Measurements from ENCODE around the gene ERG28. TPM values are rescaled to one million over a fixed set of nuclear protein-coding genes. Genes with fewer than 3 reads are reported as not detected.

ERG28 gene
- total RNA-seq, 2 donors from 2014 or later, result 32.2 to 36.3 TPM

DNA sequence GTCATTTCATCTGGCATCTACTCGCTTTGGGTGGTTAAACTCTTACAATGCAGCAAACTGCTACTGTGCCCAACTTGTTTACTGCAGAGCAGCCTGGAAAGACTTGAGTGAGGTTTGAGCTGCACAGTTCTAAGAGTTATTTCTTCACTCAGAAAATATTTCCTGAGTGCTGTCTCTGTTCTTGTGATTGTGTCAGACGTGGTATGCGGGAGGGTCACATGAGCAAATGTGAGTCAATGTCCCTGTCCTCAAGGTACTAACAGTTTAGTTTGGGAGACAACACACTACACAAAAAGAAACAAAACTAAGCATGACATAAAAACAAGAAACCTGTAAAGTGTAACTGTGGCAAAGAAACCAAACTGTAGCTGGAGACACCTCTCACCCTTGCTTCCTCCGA is 49.8 kb downstream of the ERG28 start:
- DNase-seq, result no peak
- H3K9me3 ChIP-seq (ENCODE audit: control insufficient read depth, low read length), result peaks cover 31% of the 10 kb centered on the region
- Mint-ChIP-seq H3K36me3 (ENCODE audit: low read depth) (peaks cover 15% of the 10 kb centered on the region), H3K4me3 (no peak overlapping the region), H3K9me3 (peaks cover 10% of the 10 kb centered on the region), H3K4me1 (peaks cover 12% of the 10 kb centered on the region), H3K27ac (no peak overlapping the region), H3K27me3 (ENCODE audit: insufficient read depth) (peaks cover 4% of the 10 kb centered on the region)
- no peaks in the 10 kb centered on the region for H3K27me3 ChIP-seq (ENCODE audit: control insufficient read depth, insufficient read depth, low read length, poor library complexity, severe bottlenecking)
- no peak overlapping the region for H3K9ac ChIP-seq (ENCODE audit: extremely low read depth, low read length, poor library complexity, severe bottlenecking)
- no peak overlapping the region for H3K27ac ChIP-seq (ENCODE audit: low read depth, low read length)
- H3K4me3 ChIP-seq (ENCODE audit: low read length), result no peak overlapping the region
- H3K4me1 ChIP-seq (ENCODE audit: control insufficient read depth, insufficient read depth, low read length), result peaks cover 12% of the 10 kb centered on the region
- TF ChIP-seq, protein P1, sequence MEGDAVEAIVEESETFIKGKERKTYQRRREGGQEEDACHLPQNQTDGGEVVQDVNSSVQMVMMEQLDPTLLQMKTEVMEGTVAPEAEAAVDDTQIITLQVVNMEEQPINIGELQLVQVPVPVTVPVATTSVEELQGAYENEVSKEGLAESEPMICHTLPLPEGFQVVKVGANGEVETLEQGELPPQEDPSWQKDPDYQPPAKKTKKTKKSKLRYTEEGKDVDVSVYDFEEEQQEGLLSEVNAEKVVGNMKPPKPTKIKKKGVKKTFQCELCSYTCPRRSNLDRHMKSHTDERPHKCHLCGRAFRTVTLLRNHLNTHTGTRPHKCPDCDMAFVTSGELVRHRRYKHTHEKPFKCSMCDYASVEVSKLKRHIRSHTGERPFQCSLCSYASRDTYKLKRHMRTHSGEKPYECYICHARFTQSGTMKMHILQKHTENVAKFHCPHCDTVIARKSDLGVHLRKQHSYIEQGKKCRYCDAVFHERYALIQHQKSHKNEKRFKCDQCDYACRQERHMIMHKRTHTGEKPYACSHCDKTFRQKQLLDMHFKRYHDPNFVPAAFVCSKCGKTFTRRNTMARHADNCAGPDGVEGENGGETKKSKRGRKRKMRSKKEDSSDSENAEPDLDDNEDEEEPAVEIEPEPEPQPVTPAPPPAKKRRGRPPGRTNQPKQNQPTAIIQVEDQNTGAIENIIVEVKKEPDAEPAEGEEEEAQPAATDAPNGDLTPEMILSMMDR (conservative IDR thresholded peaks at IDR 0.05), result no peak
- no peaks in the 10 kb centered on the region for H3K36me3 ChIP-seq (ENCODE audit: control insufficient read depth, insufficient read depth, low read length)
- 96 to 100% methylated on average over 1 to 4 of the region's 4 CpGs for WGBS, 2 experiments (ENCODE audit: insufficient coverage in 1 of 2, insufficient read length in 1 of 2)

DNA sequence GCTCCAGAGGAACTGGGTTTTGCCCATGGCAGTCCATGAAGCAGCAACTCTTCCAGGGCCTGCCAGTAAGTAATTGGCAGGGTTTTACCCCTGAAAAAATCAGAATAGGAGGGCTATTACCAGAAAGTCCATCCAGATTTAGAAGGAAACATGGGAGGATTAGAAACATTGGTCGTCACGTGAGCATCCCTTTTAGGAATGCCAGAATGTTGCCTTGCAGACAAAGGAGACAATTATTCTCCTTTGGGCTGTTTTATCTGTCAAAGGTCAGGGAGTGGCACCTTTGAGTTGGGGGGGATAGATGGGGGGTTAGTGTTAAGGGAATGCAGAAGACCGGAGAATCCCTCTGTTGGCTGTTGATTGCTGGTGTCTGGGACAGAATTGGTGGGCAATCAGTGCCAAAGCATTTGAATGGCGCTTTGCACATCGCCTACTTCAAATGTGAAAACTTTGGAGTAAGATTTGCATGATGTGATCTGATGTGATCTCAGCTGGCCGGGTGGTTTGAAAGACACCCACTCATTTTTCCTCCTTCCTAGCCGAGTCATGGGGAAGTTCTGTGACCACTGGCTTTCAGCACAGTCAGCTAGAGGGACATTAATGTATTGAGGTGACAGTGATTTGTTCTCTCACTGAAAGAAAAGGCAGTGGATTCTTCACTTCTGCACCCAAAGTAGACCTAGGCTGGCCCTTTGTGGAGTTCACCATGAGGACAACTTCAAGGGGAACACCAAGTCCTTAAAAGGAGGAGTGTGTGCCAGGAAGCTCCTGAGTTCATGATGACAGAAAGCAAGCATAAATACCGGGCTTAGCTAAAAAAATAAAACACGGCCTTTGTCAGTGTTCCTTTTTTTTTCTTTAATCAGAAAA is 50.8 kb downstream of the ERG28 start:
- Histone ChIP-seq H3K4me1 (ENCODE audit: control insufficient read depth, insufficient read depth, low read length) (peaks cover 19% of the 10 kb centered on the region), H3K4me3 (ENCODE audit: low read length) (no peak overlapping the region), H3K9me3 (ENCODE audit: control insufficient read depth, low read length) (peaks cover 31% of the 10 kb centered on the region), H3K27me3 (ENCODE audit: control insufficient read depth, insufficient read depth, low read length, poor library complexity, severe bottlenecking) (no peaks in the 10 kb centered on the region), H3K27ac (ENCODE audit: low read depth, low read length) (no peak overlapping the region), H3K36me3 (ENCODE audit: control insufficient read depth, insufficient read depth, low read length) (no peaks in the 10 kb centered on the region), H3K9ac (ENCODE audit: extremely low read depth, low read length, poor library complexity, severe bottlenecking) (no peak overlapping the region)
- peaks cover 4% of the 10 kb centered on the region for H3K27me3 Mint-ChIP-seq (ENCODE audit: insufficient read depth)
- H3K4me3 Mint-ChIP-seq, result no peak overlapping the region
- 92 to 94% methylated on average over 4 to 8 of the region's 9 CpGs for WGBS, 2 experiments (ENCODE audit: insufficient coverage in 1 of 2, insufficient read length in 1 of 2)
- TF ChIP-seq, protein P1 (conservative IDR thresholded peaks at IDR 0.05), result no peak
- H3K4me1 Mint-ChIP-seq, result peaks cover 21% of the 10 kb centered on the region
- H3K36me3 Mint-ChIP-seq (ENCODE audit: low read depth), result peaks cover 15% of the 10 kb centered on the region
- peaks cover 10% of the 10 kb centered on the region for H3K9me3 Mint-ChIP-seq
- no peak for DNase-seq
- no peak overlapping the region for H3K27ac Mint-ChIP-seq

DNA sequence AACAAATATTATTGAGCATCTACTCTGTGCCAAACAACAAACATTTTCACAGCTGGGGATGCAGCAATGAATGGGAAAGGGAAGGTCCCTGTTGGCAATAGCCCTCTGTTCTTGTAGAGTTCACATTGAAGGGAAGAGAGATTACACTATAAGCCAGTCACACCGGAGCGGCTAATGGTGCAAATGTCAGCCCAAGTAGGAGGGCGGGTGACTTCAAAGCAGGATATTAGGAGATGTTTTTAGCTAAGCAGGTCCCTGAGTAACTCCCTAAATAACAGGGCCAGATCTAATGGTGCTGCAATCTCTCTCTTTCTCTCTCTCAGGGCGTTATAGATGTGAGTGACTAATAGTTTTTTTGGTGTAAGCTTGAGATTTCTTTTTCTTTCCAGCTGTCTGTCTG is 51.6 kb downstream of the ERG28 start:
- Mint-ChIP-seq H3K4me1 (peaks cover 27% of the 10 kb centered on the region), H3K9me3 (peaks cover 10% of the 10 kb centered on the region), H3K4me3 (no peak overlapping the region), H3K27me3 (ENCODE audit: insufficient read depth) (peaks cover 4% of the 10 kb centered on the region), H3K36me3 (ENCODE audit: low read depth) (peaks cover 15% of the 10 kb centered on the region), H3K27ac (no peak overlapping the region)
- Histone ChIP-seq H3K27me3 (ENCODE audit: control insufficient read depth, insufficient read depth, low read length, poor library complexity, severe bottlenecking) (no peaks in the 10 kb centered on the region), H3K27ac (ENCODE audit: low read depth, low read length) (no peak overlapping the region), H3K4me1 (ENCODE audit: control insufficient read depth, insufficient read depth, low read length) (peaks cover 19% of the 10 kb centered on the region), H3K4me3 (ENCODE audit: low read length) (no peak overlapping the region), H3K36me3 (ENCODE audit: control insufficient read depth, insufficient read depth, low read length) (no peaks in the 10 kb centered on the region), H3K9ac (ENCODE audit: extremely low read depth, low read length, poor library complexity, severe bottlenecking) (no peak overlapping the region), H3K9me3 (ENCODE audit: control insufficient read depth, low read length) (peaks cover 31% of the 10 kb centered on the region)
- no peak for DNase-seq
- TF ChIP-seq, protein P1 (conservative IDR thresholded peaks at IDR 0.05), result no peak
- 90 to 96% methylated on average over 2 to 4 of the region's 4 CpGs for WGBS, 2 experiments (ENCODE audit: insufficient coverage in 1 of 2, insufficient read length in 1 of 2)
